Measurements from ENCODE around the gene JAM2.
"Not testable (repeated sequence)": the region's sequence is repeated elsewhere in the genome, so short reads cannot be mapped to it uniquely, and the experiment has no call there.

Gene JAM2

DNA sequence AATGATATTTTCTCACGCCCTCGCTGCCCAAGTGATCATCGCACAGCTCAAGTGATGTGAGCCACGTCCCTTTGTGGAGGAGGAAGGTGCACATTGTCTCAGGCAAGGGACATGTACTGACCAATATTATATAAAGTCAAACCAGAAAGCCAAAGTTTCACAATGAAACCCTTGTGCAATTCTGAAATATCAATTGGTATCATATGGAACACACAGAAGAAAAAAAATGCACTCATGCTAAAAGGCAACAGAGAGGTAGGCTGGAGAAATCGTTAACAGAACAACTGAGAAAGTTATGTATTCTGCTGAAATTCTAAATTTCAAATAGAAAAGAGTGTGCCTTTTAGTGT, 1.9 kb downstream of the JAM2 start:
- in situ Hi-C loops (cut with MboI; ENCODE audit: low sequenced_read_pairs), result no loop called here

DNA sequence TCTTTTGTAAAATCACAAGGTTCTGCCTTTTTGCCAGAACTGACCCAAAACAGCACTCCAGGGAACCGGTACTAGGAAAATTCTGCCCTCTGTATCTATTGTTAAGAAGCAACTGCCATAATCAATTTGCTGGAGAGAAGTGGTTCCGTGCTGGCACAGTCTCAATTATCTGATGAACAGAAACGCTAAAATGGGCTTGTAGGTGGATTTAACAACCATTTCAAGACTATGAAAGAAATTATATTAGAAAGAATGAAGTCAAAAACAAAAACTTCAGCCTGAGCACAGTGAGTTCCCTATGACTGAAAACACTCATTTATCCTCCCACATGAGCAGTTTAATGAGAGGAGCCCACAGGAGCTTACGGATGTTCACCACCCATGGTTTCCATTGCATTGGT, 4.4 kb downstream of the JAM2 start:
- in situ Hi-C loops (cut with MboI; ENCODE audit: low sequenced_read_pairs), result no loop called here

DNA sequence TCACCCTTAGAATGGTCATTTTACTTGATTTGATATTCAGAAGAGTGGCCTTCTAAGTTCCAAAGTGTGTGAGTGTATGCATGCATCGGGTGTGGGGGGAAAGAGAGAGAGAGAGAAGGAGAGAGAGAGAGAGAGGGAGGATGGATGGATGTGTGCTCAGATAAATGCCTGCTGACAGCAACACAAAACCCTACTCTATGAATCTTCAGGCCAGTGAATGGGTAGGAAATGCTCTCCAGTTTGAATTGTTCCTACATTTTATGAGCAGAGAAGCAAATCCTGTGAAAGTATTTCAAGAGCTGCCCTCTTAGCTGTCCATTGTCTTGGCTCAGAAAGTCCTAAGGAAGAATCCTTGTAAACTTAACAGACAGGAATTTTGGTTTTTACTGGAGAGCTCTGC, 7.4 kb downstream of the JAM2 start:
- in situ Hi-C loops (cut with MboI; ENCODE audit: low sequenced_read_pairs), result no loop called here

DNA sequence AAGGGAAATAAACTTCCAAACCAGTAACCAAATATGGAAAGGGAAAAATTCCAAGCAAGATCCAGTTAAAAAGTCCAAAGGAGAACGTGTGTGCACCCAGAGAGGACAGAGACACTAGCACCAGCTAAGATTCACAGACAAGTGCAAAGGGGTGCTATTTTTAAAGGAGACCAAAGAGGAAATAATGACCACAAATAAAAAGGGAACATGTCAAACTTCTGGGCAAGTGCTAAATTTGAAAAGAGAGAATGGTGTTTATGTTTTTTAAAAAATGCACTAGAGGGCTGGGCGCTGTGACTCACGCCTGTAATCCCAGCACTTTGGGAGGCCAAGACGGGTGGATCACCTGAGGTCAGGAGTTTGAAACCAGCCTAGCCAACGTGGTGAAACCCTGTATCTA, 8.6 kb downstream of the JAM2 start:
- in situ Hi-C loops (cut with MboI; ENCODE audit: low sequenced_read_pairs), result no loop called here

DNA sequence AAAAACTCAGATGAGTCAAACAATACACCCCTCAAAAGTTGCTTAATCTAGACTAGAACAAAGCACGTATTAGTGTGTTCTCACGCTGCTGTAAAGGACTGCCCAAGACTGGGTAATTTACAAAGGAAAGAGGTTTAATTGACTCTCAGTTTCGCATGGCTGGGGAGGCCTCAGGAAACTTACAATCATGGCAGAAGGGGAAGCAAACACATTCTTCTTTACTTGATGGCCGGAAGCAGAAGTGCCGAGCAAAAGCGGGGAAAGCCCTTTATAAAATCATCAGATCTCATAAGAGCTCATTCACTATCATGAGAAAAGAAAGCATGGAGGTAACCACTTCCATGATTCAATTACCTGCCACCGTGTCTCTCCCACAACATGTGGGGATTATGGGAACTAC, 10.1 kb downstream of the JAM2 start:
- in situ Hi-C loops (cut with MboI; ENCODE audit: low sequenced_read_pairs), result no loop called here

DNA sequence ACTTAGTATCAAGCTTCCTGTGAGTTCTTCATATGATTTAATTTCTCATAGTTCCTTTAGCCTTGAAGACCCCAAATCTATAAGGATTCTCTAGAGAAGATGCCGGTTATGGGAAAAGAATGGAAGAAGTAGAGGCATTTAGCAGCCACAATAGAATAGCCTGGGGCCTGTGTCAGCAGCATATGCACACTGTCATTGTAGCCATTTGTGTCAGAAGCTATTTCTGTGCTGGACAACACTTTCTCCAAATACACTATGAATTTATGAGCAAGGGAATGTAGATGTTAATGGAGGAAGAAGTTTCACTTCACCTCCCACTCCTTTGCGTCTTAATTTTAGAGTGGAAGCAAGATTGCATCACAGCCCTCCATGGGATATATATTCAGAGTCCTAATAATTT, 17.4 kb downstream of the JAM2 start:
- in situ Hi-C loops (cut with MboI; ENCODE audit: low sequenced_read_pairs), result no loop called here

DNA sequence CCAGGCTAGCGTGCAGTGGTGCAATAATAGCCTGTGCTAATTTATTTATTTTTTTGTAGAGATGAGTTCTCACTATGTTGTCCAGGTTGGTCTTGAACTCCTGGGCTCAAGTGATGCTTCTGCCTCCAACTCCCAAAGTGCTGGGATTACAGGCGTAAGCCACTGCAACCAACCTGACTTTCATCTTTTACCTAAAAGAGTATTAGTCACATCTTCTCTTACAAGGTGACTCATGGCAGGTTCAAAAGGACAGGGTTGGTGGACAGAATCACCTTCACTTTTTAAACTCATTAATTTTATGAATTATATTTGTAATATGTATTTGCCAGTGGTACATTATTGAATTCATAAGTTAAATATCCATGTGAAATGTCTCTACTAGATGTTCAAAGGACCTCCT, 18.1 kb downstream of the JAM2 start:
- in situ Hi-C loops (cut with MboI; ENCODE audit: low sequenced_read_pairs), result no loop called here

DNA sequence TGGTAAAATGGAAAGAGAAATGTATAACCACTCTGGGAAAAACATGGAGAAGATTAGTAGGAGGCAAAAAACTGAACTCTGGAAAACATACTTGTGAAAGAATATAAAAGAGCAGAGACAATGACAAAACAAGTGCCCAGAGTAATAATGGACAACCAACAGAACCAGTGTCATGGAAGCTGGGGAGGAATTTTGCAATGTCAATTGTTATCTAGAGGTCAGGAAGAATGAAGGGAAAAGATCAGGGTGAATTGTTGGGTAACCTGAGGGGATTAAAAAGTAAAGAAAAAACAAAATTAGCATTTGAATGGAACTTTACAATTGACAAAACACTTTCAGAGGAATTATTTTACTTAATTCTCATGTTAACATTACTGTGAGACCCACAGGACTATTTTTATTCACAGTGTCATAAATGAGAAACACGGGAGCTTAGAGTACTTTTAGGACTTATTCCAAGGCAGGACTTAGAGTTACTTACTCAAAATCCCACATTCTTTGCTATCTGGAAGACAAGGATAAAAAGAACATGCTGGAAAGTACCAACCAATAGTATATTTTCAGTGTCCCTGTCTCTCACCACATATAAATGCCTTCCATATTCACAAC, 19.5 kb downstream of the JAM2 start:
- in situ Hi-C loops (cut with MboI; ENCODE audit: low sequenced_read_pairs), result no loop called here

DNA sequence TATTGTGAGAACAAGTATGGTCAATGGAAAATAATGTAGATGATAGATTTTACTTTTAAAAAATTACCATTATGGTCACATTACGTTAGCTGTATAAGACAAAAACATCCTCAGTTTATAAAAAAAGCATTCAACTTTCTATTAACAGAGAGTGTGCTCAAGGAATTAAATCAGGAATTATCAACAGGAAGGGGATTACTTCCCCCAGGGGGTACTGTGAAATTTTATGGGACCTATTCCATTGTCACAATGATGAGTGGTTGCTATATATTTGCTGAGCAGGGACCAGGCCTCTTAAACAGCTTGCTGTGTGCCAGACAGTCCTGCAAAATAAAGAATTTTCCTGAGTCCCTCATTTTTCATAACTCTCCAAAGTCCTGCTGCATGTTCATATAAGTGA, 21.2 kb downstream of the JAM2 start:
- in situ Hi-C loops (cut with MboI; ENCODE audit: low sequenced_read_pairs), result no loop called here

DNA sequence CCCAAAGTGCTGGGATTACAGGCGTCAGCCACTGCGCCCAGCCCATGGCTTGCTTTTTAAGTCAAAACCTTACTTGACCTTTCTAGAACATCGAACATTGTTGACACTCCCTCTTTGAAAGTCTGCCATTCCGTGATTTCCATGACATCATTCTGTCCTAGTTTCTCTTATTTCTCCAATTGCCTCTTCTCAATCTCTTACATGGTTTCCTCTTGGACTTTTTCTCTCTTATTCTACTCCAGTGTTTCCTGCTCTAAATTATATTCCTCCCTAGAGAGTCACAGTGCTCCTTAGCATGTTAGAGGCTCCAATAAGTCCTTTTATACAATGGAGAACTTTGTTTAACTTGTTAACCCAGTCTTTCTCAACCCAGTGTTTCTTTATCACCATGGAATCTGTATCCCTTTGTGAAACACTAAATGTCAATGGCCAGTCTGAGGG, 25.5 kb downstream of the JAM2 start:
- in situ Hi-C loops (cut with MboI; ENCODE audit: low sequenced_read_pairs), result no loop called here

DNA sequence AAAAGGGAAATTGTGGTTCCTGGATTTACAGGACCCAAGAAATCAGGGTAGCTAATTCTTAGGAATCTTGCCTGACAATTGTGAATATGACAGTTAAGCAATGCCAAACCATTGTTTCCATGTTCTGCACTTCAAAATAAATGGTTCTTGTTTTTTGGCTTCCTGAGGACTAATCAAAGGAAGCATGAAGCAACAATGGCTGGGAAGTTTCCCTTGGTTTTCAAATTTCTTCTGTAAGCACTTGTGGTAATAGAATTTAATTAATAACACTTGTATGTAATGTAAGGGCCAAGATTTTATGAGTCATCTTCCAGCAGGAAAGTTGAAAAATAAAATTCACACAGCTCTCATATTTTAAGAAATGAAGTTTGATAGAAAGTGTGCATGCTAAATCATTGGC, 31.7 kb downstream of the JAM2 start:
- in situ Hi-C loops (cut with MboI; ENCODE audit: low sequenced_read_pairs), result no loop called here

DNA sequence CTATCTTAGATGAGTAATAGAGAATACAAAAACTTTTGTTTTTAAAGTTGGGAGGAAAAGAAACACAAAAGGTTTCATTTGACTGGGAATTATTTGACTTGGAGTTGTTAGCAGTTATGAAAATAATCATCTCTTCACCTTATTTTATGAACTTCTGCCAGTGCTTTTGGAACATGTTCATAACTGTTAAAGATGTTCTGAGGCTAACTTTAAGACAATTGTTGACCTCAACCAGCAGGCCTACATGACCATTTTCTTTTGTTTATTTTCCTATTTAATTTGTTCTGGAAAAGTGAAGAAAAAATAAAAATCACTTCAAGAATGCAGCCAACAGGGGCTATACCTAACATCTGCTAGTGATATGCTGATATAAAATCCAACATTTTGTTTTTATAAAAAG, 37.4 kb downstream of the JAM2 start:
- in situ Hi-C loops (cut with MboI; ENCODE audit: low sequenced_read_pairs), result no loop called here

DNA sequence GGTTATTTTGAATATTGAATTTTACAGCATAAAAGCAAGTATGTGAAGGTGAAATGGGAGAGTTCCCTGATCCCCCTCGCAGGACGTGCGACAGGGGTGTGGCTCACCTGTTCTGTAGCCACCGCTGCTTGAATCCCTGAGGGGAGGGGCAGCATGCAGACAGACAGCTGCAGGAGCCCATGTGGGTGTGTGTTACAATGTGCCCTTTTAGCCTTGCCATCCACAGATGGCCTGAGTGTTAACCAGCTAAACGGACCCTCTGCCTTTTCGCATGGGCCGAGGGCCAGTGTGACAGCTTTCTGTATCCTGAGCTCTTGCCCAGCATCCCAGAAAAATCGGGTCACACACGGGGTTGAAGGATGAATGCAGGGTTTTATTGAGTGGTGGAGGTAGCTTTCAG, 43.3 kb downstream of the JAM2 start:
- in situ Hi-C loops (cut with MboI; ENCODE audit: low sequenced_read_pairs), result no loop called here

DNA sequence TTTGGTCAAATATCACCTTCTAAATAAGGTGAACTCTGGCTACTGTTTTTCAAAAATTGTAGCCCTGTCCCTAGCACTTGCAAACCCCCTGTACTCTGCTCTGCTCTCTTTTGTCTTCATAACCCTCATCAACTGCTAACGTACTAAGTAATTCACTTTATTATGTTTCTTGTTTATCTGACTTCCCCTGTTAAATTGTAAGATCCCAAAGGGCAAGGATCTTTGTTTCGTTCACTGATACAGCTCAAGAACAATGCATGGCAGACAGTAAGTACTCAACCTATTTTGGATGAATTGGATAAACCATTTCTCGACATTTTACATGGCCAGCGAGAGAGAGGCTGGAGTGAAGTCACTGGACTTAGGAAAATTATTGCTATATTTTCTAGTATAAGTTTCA, 48.7 kb downstream of the JAM2 start:
- in situ Hi-C loops (cut with MboI; ENCODE audit: low sequenced_read_pairs), result no loop called here

DNA sequence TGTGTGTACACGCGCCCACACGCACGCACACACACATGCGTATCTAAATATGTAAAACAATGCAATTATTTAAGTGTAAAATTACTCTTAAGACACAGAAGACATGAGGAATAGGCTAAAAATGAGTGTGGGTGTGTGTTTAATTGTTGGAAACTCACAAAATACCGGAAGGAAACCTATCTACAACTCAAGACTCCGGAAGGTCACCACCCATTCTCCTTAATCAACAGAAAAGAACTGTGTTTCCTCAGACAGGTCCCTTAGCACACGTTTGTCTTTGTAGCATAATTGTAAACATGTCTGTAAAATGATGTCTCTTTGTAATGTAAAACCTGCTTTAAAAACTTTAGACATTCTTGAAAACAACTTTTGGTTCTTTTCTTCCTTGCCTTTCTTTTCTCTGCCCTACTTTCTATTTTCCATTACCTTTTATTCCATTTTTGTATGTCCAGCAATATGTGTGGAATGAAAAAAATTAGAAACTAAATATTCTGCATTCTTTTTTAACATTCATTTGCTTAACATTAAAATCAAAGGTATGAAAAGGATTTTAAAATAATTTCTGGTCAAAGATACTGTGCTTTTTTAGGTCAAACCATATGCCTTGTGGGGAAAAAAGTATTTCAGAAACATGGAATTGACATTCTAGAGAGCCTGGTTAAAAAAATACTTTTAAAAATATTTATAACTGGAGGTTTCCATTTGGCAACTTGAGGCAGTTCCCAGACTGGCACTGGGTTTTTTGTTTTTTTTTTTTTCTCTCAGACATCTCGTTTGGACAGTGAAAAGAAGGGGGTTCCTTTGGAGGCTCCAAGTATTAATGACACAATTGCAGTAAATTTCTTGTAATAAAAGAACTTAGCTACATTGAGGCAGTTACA, 49.5 kb downstream of the JAM2 start:
- in situ Hi-C loops (cut with MboI; ENCODE audit: low sequenced_read_pairs), result no loop called here

DNA sequence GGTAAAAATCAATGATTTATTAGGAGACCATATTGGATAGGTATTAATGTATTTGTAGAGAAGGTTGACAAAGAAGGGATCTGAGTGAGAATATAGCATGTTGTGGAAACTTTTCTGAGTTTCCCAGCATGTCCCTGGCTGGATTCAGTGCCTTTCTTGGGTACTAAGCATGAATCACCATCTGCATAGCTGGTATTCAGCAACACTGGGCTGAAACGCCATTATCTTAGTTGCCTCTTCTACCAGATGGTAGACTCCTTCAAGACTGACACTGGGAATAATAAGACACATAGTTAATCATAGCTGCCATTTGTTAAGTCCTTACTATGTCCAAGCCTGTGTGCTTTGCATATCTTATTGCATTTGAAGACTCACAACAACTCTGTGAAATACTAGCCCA, 50.2 kb downstream of the JAM2 start:
- in situ Hi-C loops (cut with MboI; ENCODE audit: low sequenced_read_pairs), result no loop called here

DNA sequence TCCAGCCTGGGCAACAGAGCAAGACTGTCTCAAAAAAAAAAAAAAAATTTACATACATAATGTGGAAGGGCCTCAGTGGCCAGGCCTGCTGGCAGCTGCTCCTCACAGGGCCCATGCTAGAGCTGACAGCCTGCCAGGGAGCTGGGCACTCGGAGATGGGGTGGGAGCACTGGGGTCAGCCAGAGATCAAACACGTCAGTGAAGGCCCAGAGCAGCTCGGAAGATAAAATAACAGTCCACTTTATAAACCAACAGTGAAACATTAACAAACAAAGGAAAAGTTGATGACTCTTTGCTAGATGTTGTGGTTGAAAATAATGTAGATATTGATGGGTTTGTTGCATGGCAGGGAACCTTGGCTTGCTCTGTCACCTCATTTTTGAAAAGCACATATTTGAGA, 52.9 kb downstream of the JAM2 start:
- in situ Hi-C loops (cut with MboI; ENCODE audit: low sequenced_read_pairs), result no loop called here

DNA sequence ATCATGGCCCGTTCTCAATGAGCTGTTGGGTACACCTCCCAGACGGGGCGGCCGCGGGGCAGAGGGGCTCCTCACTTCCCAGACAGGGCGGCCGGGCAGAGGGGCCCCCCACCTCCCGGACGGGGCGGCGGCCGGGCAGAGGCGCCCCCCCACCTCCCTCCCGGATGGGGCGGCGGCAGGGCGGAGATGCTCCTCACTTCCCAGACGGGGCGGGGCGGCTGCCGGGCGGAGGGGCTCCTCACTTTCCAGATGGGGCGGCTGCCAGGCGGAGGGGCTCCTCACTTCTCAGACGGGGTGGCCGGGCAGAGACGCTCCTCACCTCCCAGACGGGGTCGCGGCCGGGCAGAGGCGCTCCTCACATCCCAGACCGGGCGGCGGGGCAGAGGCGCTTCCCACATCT, 56.4 kb downstream of the JAM2 start:
- in situ Hi-C loops (cut with MboI; ENCODE audit: low sequenced_read_pairs), result not testable (repeated sequence)

DNA sequence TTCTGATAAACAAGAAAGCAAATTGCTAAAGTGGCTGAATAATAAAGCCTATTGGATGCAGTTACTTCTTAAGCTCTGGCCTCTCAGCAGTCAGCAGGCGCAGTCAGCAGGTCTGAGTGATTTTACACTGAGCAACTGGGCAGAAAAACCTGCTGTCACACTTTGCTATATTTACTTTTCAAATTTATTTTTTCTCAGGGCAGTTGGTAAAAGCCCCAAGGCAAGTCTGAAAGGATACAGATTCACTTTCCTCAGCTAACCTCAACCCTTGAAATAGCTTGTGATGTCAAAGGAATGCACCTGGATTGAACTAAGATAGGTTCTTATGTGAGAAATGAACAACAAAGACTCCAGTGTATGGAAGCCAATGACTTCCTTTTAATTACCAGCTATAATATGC, 61.7 kb downstream of the JAM2 start:
- in situ Hi-C loops (cut with MboI; ENCODE audit: low sequenced_read_pairs), result no loop called here

DNA sequence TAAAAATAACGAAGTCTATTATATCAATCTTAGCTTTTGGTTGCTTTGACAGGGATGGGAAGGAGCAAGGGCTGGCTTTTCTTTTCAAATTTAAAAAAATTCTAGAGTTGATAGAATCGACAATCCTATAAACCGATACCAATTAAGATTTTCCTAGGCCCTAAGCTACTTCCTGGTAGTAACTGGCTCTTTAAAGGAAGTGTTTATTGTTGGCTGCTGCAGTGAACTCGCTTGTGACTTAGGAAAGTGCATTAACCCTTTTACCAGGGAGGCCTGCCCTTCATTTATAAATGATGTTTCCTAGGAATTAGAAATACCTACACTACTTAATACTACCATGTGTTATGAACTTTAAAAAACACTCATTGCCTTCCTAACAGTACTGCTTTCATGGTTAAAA, 62.5 kb downstream of the JAM2 start:
- in situ Hi-C loops (cut with MboI; ENCODE audit: low sequenced_read_pairs), result no loop called here

DNA sequence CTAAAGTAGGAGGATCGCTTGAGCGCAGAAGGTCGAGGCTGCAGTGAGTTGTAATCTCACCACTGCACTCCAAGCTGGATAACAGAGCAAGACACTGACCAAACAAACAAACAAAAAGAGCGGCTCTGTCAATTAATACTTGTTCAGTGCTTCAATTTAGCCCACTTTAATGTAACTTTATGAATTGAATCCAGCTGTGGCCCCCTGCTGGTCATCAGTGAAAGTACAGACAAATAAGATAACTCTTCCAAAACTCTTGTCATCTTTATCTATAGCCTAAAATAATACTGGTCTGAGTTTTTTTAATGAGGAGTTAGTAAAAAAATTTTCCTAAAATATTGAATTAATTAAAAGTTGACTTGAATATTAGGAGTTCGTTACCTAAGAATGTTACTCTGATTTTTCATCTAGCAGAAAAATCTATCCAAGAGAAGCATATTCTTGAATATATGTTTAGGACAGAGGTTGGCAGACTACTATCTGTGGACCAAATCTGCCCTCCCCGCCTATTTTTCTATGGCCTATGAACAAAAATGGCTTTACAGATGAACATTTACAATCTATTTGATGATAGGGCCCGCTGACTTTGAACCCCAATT, 69.5 kb downstream of the JAM2 start:
- in situ Hi-C loops (cut with MboI; ENCODE audit: low sequenced_read_pairs), result no loop called here

DNA sequence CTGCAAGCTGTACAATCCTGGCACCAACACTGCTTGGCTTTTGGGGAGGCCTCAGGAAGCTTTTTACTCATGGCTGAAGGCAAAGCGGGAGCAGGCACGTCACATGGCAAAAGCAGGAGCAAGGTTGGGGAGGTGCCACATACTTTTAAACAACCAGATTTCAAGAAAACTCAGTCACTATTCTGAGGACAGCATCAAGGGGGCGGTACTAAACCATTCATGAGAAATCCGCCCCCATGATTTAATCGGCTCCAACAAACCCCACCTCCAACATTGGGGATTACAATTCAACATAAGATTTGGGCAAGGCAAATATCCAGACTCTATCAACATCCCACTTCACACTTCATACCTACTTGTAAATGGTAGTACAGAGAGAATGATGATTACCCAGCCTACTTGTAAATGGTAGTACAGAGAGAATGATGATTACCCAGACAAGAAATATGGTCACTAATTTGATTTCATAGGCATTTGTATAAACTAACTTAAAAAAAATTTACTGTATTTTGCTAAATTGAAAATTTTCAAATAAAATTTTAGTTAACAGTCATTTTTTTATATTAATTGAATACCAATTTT, 70.7 kb downstream of the JAM2 start:
- in situ Hi-C loops (cut with MboI; ENCODE audit: low sequenced_read_pairs), result no loop called here

Data from HL-60/S4 treated with retinoic acid at 250 ng/mL for 4 days and 3 days (cell line).